ENCODE data around the gene TSTD2.

Gene TSTD2

DNA sequence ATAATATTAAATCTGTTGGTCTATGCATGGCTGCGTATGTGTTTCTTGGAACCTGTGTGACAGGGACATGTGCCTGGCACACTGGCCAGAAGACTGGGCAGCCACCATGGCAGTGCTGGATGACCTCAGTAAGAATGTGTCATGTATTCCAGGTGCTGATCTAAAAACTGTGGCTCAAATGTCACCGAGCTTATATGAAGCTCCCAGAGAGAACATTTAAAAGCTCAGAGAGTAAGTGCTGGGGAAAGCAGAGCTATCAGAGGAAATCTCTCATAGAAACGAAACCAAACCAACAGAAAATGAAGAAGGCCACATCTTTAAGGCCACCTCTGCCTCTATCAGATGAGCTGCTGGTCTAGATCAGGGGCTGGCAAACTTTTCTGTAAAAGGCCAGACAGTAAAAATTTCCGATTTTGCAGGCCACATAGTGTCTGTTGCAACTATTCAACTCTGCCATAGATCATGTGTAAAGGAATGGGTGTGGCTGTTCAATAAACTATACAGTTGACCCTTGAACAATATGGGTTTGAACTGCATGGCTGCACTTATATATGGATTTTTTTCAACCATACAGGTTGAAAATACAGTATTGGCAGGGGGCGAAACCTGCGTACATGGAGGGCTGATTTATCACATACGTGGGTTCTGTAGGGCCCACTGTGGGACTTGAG is 31.8 kb downstream of the TSTD2 start:
- H3K4me1 ChIP-seq (ENCODE audit: insufficient read depth, low read length, severe bottlenecking): peaks cover 5% of the 10 kb centered on the region
- H3K9me2 ChIP-seq (ENCODE audit: low read depth, low read length): no peaks in the 10 kb centered on the region
- no peak for TF ChIP-seq EZH2 (IDR thresholded peaks at IDR 0.05; ENCODE audit: borderline replicate concordance, low read length)
- TF ChIP-seq, protein P1, sequence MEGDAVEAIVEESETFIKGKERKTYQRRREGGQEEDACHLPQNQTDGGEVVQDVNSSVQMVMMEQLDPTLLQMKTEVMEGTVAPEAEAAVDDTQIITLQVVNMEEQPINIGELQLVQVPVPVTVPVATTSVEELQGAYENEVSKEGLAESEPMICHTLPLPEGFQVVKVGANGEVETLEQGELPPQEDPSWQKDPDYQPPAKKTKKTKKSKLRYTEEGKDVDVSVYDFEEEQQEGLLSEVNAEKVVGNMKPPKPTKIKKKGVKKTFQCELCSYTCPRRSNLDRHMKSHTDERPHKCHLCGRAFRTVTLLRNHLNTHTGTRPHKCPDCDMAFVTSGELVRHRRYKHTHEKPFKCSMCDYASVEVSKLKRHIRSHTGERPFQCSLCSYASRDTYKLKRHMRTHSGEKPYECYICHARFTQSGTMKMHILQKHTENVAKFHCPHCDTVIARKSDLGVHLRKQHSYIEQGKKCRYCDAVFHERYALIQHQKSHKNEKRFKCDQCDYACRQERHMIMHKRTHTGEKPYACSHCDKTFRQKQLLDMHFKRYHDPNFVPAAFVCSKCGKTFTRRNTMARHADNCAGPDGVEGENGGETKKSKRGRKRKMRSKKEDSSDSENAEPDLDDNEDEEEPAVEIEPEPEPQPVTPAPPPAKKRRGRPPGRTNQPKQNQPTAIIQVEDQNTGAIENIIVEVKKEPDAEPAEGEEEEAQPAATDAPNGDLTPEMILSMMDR (IDR thresholded peaks at IDR 0.05; ENCODE audit: low read length): no peak
- no peaks in the 10 kb centered on the region for H3K79me2 ChIP-seq (ENCODE audit: insufficient read depth, low read length)
- H3K9me3 ChIP-seq (ENCODE audit: low read length): no peaks in the 10 kb centered on the region
- H3K27ac ChIP-seq (ENCODE audit: low read depth, low read length, poor library complexity, severe bottlenecking): no peak overlapping the region
- no peak overlapping the region for H3K4me2 ChIP-seq (ENCODE audit: low read length)
- H4K20me1 ChIP-seq (ENCODE audit: insufficient read depth, low read length): no peaks in the 10 kb centered on the region
- H2AFZ ChIP-seq (ENCODE audit: low read length): no peak overlapping the region
- peaks cover 54% of the 10 kb centered on the region for H3K36me3 ChIP-seq (ENCODE audit: insufficient read depth, low read length)
- H3K27me3 ChIP-seq (ENCODE audit: insufficient read depth, low read length): no peaks in the 10 kb centered on the region
- no peak overlapping the region for H3K4me3 ChIP-seq (ENCODE audit: low read depth, low read length, poor library complexity, severe bottlenecking)
- H3K9ac ChIP-seq (ENCODE audit: low read length): no peak overlapping the region
- H3F3A ChIP-seq (ENCODE audit: insufficient read depth, low read length): no peaks in the 10 kb centered on the region

DNA sequence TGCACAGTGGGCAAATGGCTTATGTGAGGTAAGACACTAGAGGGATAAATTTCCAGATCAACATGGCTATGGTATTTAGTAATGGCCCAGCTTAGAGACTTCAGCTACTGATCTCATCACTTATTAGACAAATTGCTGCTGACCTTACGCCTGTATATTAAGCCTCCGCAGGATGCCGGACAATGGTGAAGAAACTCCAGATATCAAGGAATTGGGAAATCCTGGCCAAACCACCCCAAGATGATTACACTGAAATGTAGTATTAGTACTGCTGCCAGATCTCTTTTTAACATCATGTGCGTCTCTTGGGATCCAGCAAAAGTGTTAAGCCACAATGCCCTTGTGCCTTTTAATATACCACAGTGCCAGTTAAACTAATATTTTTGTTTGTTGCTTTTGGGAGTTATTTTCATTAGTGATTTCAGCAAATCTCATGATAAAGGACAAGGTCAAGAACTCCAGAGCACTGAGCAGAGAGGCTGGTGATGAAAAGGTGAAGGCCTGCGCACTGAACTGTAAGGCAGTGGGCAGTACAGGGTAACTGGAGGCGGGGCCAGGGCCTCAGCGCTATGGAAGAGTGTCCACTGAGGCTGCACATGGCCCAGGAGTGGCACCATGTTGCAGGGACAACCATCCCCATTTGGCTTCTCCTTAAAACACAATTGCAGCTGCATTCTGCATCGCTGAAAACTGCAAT is 32.5 kb downstream of the TSTD2 start:
- Histone ChIP-seq H3K4me3 (ENCODE audit: low read depth, low read length, poor library complexity, severe bottlenecking) (no peak overlapping the region), H3K27me3 (ENCODE audit: insufficient read depth, low read length) (no peaks in the 10 kb centered on the region), H3F3A (ENCODE audit: insufficient read depth, low read length) (no peaks in the 10 kb centered on the region), H3K27ac (ENCODE audit: low read depth, low read length, poor library complexity, severe bottlenecking) (no peak overlapping the region), H3K9me3 (ENCODE audit: low read length) (no peaks in the 10 kb centered on the region), H3K36me3 (ENCODE audit: insufficient read depth, low read length) (peaks cover 47% of the 10 kb centered on the region), H3K9me2 (ENCODE audit: low read depth, low read length) (no peaks in the 10 kb centered on the region), H2AFZ (ENCODE audit: low read length) (no peak overlapping the region), H3K4me1 (ENCODE audit: insufficient read depth, low read length, severe bottlenecking) (peaks cover 5% of the 10 kb centered on the region), H3K4me2 (ENCODE audit: low read length) (no peak overlapping the region), H3K9ac (ENCODE audit: low read length) (no peak overlapping the region), H3K79me2 (ENCODE audit: insufficient read depth, low read length) (no peaks in the 10 kb centered on the region), H4K20me1 (ENCODE audit: insufficient read depth, low read length) (no peaks in the 10 kb centered on the region)
- TF ChIP-seq, protein P1 (IDR thresholded peaks at IDR 0.05; ENCODE audit: low read length): no peak
- no peak for TF ChIP-seq EZH2 (IDR thresholded peaks at IDR 0.05; ENCODE audit: borderline replicate concordance, low read length)

DNA sequence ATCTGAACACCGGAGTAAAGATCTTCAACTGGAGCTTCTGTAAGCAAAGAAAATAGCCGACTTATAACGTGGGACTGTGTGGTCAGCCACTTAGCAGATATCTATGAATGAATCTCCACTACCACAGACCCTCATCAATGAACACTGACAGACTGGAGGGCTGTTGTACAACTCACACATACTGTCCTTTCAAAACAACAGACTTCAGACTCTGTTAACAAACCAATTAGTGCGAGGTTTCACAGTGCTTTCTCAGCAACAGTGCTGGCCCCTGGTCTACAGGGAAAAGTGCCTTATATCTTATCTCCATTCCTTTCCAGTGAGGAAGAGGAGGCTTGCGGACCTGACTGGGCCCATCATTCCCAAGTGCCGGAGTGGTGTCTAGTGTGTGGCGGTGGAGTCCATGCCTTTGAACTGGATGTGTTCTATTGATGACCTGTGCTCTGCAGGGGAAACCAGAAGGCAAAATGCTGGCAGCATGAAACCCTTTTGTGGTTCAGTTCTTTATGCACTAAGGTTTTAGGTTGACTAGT is 33.8 kb downstream of the TSTD2 start:
- Histone ChIP-seq H3K4me1 (ENCODE audit: insufficient read depth, low read length, severe bottlenecking) (peaks cover 5% of the 10 kb centered on the region), H3K27me3 (ENCODE audit: insufficient read depth, low read length) (no peaks in the 10 kb centered on the region), H3K4me2 (ENCODE audit: low read length) (no peak overlapping the region), H3K79me2 (ENCODE audit: insufficient read depth, low read length) (no peaks in the 10 kb centered on the region), H2AFZ (ENCODE audit: low read length) (no peak overlapping the region), H4K20me1 (ENCODE audit: insufficient read depth, low read length) (no peaks in the 10 kb centered on the region), H3K36me3 (ENCODE audit: insufficient read depth, low read length) (peaks cover 34% of the 10 kb centered on the region), H3K9me2 (ENCODE audit: low read depth, low read length) (no peaks in the 10 kb centered on the region), H3K27ac (ENCODE audit: low read depth, low read length, poor library complexity, severe bottlenecking) (no peak overlapping the region), H3K9ac (ENCODE audit: low read length) (no peak overlapping the region), H3K9me3 (ENCODE audit: low read length) (no peaks in the 10 kb centered on the region), H3K4me3 (ENCODE audit: low read depth, low read length, poor library complexity, severe bottlenecking) (no peak overlapping the region), H3F3A (ENCODE audit: insufficient read depth, low read length) (no peaks in the 10 kb centered on the region)
- TF ChIP-seq, protein P1 (IDR thresholded peaks at IDR 0.05; ENCODE audit: low read length): no peak
- TF ChIP-seq EZH2 (IDR thresholded peaks at IDR 0.05; ENCODE audit: borderline replicate concordance, low read length): no peak
